SK-N-SH treated with all-trans-retinoic acid at 6 μM for 48 hours (cell line): ENCODE results near the gene SCYGR2.
"Not testable (repeated sequence)": the region's sequence is repeated elsewhere in the genome, so short reads cannot be mapped to it uniquely, and the experiment has no call there.

ENCODE experiments used
- ATAC-seq: fragments of 200-7000 bp; cut with Tn5 transposase; 3 replicates; pipeline ENCODE4 v1.9.1; 2020; ENCODE audit warnings: mild to moderate bottlenecking, moderate library complexity
- ARNTL ChIP-seq: fragments of 450-650 bp; formaldehyde crosslinking; IDR thresholded peaks from 2 replicates; pipeline ENCODE4 v1.5.0; 2020; ENCODE audit warnings: low read depth, mild to moderate bottlenecking, moderate library complexity, borderline replicate concordance
- BACH2 ChIP-seq: fragments of 250-450 bp; sonication (Bioruptor Pico); IDR thresholded peaks from 2 replicates; pipeline ENCODE4 v1.9.0; 2021; ENCODE audit warnings: mild to moderate bottlenecking, borderline replicate concordance
- CSDC2 ChIP-seq: fragments of 250-450 bp; sonication (Bioruptor Pico); IDR thresholded peaks from 2 replicates; pipeline ENCODE4 v1.5.0; 2020; ENCODE audit warnings: mild to moderate bottlenecking, moderate library complexity
- CSRNP3 ChIP-seq: fragments of 250-450 bp; sonication (Bioruptor Pico); IDR thresholded peaks from 2 replicates; pipeline ENCODE4 v1.5.1; 2021; ENCODE audit warnings: mild to moderate bottlenecking, moderate library complexity
- ESRRG ChIP-seq: fragments of 250-450 bp; sonication (Bioruptor Pico); IDR thresholded peaks from 2 replicates; pipeline ENCODE4 v1.6.1; 2021; ENCODE audit warnings: mild to moderate bottlenecking
- GLIS3 ChIP-seq: fragments of 250-450 bp; sonication (Bioruptor Pico); IDR thresholded peaks from 2 replicates; pipeline ENCODE4 v1.5.0; 2020; ENCODE audit warnings: mild to moderate bottlenecking, moderate library complexity
- ISL1 ChIP-seq: fragments of 250-450 bp; sonication (Bioruptor Pico); IDR thresholded peaks from 2 replicates; pipeline ENCODE4 v2.1.2; 2022; ENCODE audit warnings: mild to moderate bottlenecking, moderate library complexity
- OSR1 ChIP-seq: fragments of 250-450 bp; sonication (Bioruptor Pico); IDR thresholded peaks from 2 replicates; pipeline ENCODE4 v1.8.0; 2022; ENCODE audit warnings: moderate library complexity, mild to moderate bottlenecking, inconsistent platforms
- PATZ1 ChIP-seq: fragments of 250-450 bp; sonication (Bioruptor Pico); IDR thresholded peaks from 2 replicates; pipeline ENCODE4 v1.8.0; 2020; ENCODE audit warnings: mild to moderate bottlenecking, moderate library complexity, borderline replicate concordance
- PPARA ChIP-seq: fragments of 250-450 bp; sonication (Bioruptor Pico); IDR thresholded peaks from 2 replicates; pipeline ENCODE4 v1.5.0; 2020; ENCODE audit warnings: mild to moderate bottlenecking, borderline replicate concordance
- RARB ChIP-seq: fragments of 250-450 bp; sonication (Bioruptor Pico); IDR thresholded peaks from 2 replicates; pipeline ENCODE4 v1.8.0; 2021; ENCODE audit warnings: mild to moderate bottlenecking, moderate library complexity
- SNAI2 ChIP-seq: fragments of 250-450 bp; sonication (Bioruptor Pico); IDR thresholded peaks from 2 replicates; pipeline ENCODE4 v1.5.0; 2020; ENCODE audit warnings: mild to moderate bottlenecking, moderate library complexity
- TCF4 ChIP-seq: fragments of 250-450 bp; sonication (Bioruptor Pico); IDR thresholded peaks from 2 replicates; pipeline ENCODE4 v1.8.0; 2021; ENCODE audit warnings: mild to moderate bottlenecking, moderate library complexity, borderline replicate concordance
- TOX ChIP-seq: fragments of 250-450 bp; sonication (Bioruptor Pico); IDR thresholded peaks from 2 replicates; pipeline ENCODE4 v1.8.0; 2021; ENCODE audit warnings: mild to moderate bottlenecking, moderate library complexity, borderline replicate concordance
- ZC3H10 ChIP-seq: fragments of 250-450 bp; sonication (Bioruptor Pico); IDR thresholded peaks from 2 replicates; pipeline ENCODE4 v1.5.1; 2021; ENCODE audit warnings: mild to moderate bottlenecking, moderate library complexity
- ZFP3 ChIP-seq: fragments of 250-450 bp; sonication (Bioruptor Pico); IDR thresholded peaks from 2 replicates; pipeline ENCODE4 v1.5.0; 2020; ENCODE audit warnings: mild to moderate bottlenecking, moderate library complexity
- ZFP30 ChIP-seq: fragments of 450-650 bp; formaldehyde crosslinking; IDR thresholded peaks from 2 replicates; pipeline ENCODE4 v1.5.0; 2022; ENCODE audit warnings: mild to moderate bottlenecking, moderate library complexity
- ZNF565 ChIP-seq: fragments of 450-650 bp; formaldehyde crosslinking; conservative IDR thresholded peaks from 2 replicates; pipeline ENCODE4 v1.5.0; 2020; ENCODE audit warnings: low read depth, mild to moderate bottlenecking, moderate library complexity
- ZNF70 ChIP-seq: fragments of 450-650 bp; formaldehyde crosslinking; IDR thresholded peaks from 2 replicates; pipeline ENCODE4 v1.5.0; 2020; ENCODE audit warnings: mild to moderate bottlenecking, moderate library complexity
- ZNF8 ChIP-seq: fragments of 450-650 bp; formaldehyde crosslinking; IDR thresholded peaks from 2 replicates; pipeline ENCODE4 v1.5.0; 2020; ENCODE audit warnings: mild to moderate bottlenecking, moderate library complexity
- TF ChIP-seq, protein P1 (sequence below): fragments of 250-450 bp; sonication (Bioruptor Pico); IDR thresholded peaks from 2 replicates; pipeline ENCODE4 v1.5.1; 2020; ENCODE audit warnings: low read depth, mild to moderate bottlenecking, moderate library complexity
- TF ChIP-seq, protein P2 (sequence below): fragments of 250-450 bp; sonication (Bioruptor Pico); IDR thresholded peaks from 2 replicates; pipeline ENCODE4 v1.5.0; 2020; ENCODE audit warnings: mild to moderate bottlenecking, moderate library complexity
- TF ChIP-seq, protein P3 (sequence below): fragments of 250-450 bp; sonication (Bioruptor Pico); IDR thresholded peaks from 2 replicates; pipeline ENCODE4 v1.8.0; 2021; ENCODE audit warnings: low read depth, mild to moderate bottlenecking, moderate library complexity, borderline replicate concordance

SCYGR2 gene

DNA sequence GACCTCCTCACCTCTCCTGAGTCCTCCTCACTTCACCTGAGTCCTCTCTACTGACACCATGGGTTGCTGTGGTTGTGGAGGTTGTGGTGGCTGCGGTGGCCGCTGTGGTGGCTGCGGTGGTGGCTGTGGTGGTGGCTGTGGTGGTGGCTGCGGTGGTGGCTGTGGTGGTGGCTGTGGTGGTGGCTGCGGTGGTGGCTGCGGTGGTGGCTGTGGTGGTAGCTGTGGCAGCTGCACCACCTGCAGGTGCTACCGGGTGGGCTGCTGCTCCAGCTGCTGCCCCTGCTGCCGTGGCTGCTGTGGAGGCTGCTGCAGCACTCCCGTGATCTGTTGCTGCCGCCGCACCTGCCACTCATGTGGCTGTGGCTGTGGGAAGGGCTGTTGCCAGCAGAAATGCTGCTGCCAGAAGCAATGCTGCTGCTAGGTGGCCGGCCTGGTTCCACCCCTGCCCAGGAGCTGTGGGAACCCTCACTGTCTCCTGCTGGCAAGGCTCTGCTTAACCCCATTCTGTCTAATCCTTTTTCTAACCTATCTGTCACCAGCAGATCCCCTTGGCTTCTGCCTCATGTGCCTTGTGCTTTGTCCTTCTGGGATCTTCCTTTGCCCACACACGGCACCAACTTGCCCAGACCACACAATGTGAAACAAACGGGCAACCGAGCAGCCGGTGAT is at the start of gene SCYGR2:
Gene SCYGR2 (plus strand): TSS at position 59 of the 669 bp plus-strand sequence. CDS start 0 bp downstream, at position 59.
- not testable (repeated sequence) for ATAC-seq

GRCh38 chr2:227551836-227552235 is 46.9 kb upstream of the SCYGR2 start:
- ATAC-seq = no peak
- no peak for TF ChIP-seq ZFP30
- no peak for TF ChIP-seq ZNF565
- TF ChIP-seq SNAI2 = no peak
- no peak for TF ChIP-seq PATZ1 (CRISPR knock-in tag)
- no peak for TF ChIP-seq CSRNP3 (CRISPR knock-in tag)
- no peak for TF ChIP-seq CSDC2
- TF ChIP-seq RARB (CRISPR knock-in tag) = no peak

DNA sequence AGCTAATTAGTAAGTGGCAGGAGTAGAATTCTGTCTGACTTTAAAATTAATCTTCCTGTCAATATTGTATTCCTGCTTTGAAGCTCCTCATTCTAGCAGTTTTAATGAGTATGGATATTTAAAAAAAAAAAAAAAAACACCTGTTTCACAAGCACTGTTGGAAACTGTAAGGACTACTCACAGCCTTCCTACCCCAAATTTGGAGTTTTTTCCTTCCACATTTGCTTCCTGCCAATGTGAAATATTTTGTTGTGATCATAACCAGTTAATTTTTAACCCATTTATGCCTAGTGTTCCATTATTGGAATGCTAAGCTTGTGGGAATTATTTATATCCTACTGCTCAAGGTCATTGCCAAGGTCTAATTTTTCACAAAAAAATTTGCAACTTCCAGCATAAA is 36.1 kb upstream of the SCYGR2 start:
- no peak for ATAC-seq
- TF ChIP-seq, protein P1, sequence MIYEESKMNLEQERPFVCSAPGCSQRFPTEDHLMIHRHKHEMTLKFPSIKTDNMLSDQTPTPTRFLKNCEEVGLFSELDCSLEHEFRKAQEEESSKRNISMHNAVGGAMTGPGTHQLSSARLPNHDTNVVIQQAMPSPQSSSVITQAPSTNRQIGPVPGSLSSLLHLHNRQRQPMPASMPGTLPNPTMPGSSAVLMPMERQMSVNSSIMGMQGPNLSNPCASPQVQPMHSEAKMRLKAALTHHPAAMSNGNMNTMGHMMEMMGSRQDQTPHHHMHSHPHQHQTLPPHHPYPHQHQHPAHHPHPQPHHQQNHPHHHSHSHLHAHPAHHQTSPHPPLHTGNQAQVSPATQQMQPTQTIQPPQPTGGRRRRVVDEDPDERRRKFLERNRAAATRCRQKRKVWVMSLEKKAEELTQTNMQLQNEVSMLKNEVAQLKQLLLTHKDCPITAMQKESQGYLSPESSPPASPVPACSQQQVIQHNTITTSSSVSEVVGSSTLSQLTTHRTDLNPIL (CRISPR knock-in tag) = no peak
- TF ChIP-seq RARB (CRISPR knock-in tag) (no peak), TCF4 (no peak), ZNF70 (no peak), GLIS3 (CRISPR knock-in tag) (no peak), OSR1 (CRISPR knock-in tag) (no peak)

DNA sequence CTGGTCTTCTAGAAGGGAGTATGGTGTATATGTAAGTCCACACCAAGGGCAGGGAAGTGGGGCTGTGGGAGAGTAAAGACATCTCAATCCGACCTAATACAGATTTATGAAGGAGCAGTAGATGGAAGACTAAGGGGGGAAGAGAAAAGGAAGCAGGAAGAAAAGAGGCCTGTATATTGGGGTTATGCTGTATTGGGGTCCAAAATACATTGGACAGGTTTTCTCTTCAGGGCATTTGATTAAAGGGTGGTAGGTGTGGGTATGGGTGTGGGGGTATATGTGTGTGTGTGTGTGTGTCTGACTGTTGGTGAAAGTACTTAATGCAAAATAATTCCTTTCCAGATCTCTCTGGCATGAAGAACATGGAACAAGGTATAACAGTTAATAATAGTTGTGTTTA is 33.6 kb upstream of the SCYGR2 start:
- no peak for ATAC-seq

More for the DNA sequence above, 33.6 kb upstream of the SCYGR2 start:
- TF ChIP-seq ESRRG (CRISPR knock-in tag) (no peak), ISL1 (CRISPR knock-in tag) (no peak), RARB (CRISPR knock-in tag) (no peak), CSDC2 (no peak), ZNF8 (no peak), ZC3H10 (no peak), PPARA (CRISPR knock-in tag) (no peak), OSR1 (CRISPR knock-in tag) (no peak), TCF4 (no peak), BACH2 (CRISPR knock-in tag) (no peak), ZFP3 (CRISPR knock-in tag) (no peak), ARNTL (no peak), ZFP30 (no peak), ZNF70 (no peak), TOX (no peak), CSRNP3 (CRISPR knock-in tag) (no peak)
- TF ChIP-seq, protein P1 (CRISPR knock-in tag) = no peak
- TF ChIP-seq, protein P2, sequence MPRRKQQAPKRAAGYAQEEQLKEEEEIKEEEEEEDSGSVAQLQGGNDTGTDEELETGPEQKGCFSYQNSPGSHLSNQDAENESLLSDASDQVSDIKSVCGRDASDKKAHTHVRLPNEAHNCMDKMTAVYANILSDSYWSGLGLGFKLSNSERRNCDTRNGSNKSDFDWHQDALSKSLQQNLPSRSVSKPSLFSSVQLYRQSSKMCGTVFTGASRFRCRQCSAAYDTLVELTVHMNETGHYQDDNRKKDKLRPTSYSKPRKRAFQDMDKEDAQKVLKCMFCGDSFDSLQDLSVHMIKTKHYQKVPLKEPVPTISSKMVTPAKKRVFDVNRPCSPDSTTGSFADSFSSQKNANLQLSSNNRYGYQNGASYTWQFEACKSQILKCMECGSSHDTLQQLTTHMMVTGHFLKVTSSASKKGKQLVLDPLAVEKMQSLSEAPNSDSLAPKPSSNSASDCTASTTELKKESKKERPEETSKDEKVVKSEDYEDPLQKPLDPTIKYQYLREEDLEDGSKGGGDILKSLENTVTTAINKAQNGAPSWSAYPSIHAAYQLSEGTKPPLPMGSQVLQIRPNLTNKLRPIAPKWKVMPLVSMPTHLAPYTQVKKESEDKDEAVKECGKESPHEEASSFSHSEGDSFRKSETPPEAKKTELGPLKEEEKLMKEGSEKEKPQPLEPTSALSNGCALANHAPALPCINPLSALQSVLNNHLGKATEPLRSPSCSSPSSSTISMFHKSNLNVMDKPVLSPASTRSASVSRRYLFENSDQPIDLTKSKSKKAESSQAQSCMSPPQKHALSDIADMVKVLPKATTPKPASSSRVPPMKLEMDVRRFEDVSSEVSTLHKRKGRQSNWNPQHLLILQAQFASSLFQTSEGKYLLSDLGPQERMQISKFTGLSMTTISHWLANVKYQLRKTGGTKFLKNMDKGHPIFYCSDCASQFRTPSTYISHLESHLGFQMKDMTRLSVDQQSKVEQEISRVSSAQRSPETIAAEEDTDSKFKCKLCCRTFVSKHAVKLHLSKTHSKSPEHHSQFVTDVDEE (CRISPR knock-in tag) = no peak
- TF ChIP-seq, protein P3, sequence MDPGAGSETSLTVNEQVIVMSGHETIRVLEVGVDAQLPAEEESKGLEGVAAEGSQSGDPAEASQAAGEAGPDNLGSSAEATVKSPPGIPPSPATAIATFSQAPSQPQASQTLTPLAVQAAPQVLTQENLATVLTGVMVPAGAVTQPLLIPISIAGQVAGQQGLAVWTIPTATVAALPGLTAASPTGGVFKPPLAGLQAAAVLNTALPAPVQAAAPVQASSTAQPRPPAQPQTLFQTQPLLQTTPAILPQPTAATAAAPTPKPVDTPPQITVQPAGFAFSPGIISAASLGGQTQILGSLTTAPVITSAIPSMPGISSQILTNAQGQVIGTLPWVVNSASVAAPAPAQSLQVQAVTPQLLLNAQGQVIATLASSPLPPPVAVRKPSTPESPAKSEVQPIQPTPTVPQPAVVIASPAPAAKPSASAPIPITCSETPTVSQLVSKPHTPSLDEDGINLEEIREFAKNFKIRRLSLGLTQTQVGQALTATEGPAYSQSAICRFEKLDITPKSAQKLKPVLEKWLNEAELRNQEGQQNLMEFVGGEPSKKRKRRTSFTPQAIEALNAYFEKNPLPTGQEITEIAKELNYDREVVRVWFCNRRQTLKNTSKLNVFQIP (CRISPR knock-in tag) = no peak
- TF ChIP-seq, all 23 proteins: peak for 0
